Endothelial cell of umbilical vein (primary cell): ENCODE results near the gene ATRNL1.

Experiments used
- CTCF ChIP-seq, 2 donors: IDR thresholded peaks; 1 replicate in 1 of 2; 2 replicates in 1 of 2; pipeline ENCODE4 v1.5.1; 2011; ENCODE audit warnings: low read length in 2 of 2, mild to moderate bottlenecking in 2 of 2, moderate library complexity in 2 of 2, control low read depth in 1 of 2, inconsistent platforms in 1 of 2, low read depth in 1 of 2; ENCODE audit not compliant: insufficient read depth in 1 of 2; ENCODE audit errors: extremely low read depth in 1 of 2
- GATA2 ChIP-seq: IDR thresholded peaks from 2 replicates; pipeline ENCODE4 v1.7.0; 2011; ENCODE audit warnings: low read depth, mild to moderate bottlenecking, moderate library complexity, mixed read lengths, low read length; ENCODE audit not compliant: insufficient read length, insufficient read depth
- POLR2A ChIP-seq: IDR thresholded peaks from 2 replicates; pipeline ENCODE4 v1.6.1; 2012; ENCODE audit warnings: low read depth, mild to moderate bottlenecking, control low read depth, low read length

GRCh38 chr10:115514895-115515294 is 421.7 kb downstream of the ATRNL1 start:
- no peak for TF ChIP-seq CTCF (IDR thresholded peaks at IDR 0.05; ENCODE audit: extremely low read depth in 1 of 2, insufficient read depth in 1 of 2, low read depth in 1 of 2, low read length in 2 of 2)
- no peak for TF ChIP-seq POLR2A
- no peak for TF ChIP-seq GATA2
